DND-41 (cell line): Measurements from ENCODE around the gene ZFP28.

Experiments
- ATAC-seq: fragments of 200-7000 bp; cut with Tn5 transposase; 3 replicates; pipeline ENCODE4 v1.9.1; 2021; ENCODE audit warnings: low read depth; ENCODE audit not compliant: insufficient read depth
- DNase-seq: peaks from one replicate; pipeline ENCODE4 v3.0.0-alpha.2; 2020
- H2AFZ ChIP-seq: 2 replicates; pipeline ENCODE4 v1.6.0; 2012; ENCODE audit warnings: low read depth, low read length
- H3K27ac ChIP-seq: 2 replicates; pipeline ENCODE4 v1.5.1; 2012; ENCODE audit warnings: low read length, inconsistent platforms
- H3K27me3 ChIP-seq: fragments of 200-600 bp; sonication (generic); 2 replicates; pipeline ENCODE4 v1.6.0; 2012; ENCODE audit warnings: low read length, mild to moderate bottlenecking, inconsistent platforms; ENCODE audit not compliant: insufficient read depth, poor library complexity
- H3K36me3 ChIP-seq: 2 replicates; pipeline ENCODE4 v1.5.1; 2012; ENCODE audit warnings: low read length, inconsistent platforms; ENCODE audit not compliant: insufficient read depth
- H3K4me1 ChIP-seq: 2 replicates; pipeline ENCODE4 v1.5.1; 2012; ENCODE audit warnings: mild to moderate bottlenecking, low read length; ENCODE audit not compliant: insufficient read depth
- H3K4me2 ChIP-seq: 2 replicates; pipeline ENCODE4 v1.6.0; 2012; ENCODE audit warnings: mild to moderate bottlenecking, moderate library complexity, low read length, inconsistent platforms; ENCODE audit not compliant: insufficient read depth
- H3K4me3 ChIP-seq, 2 experiments: fragments of 200-600 bp in 1 of 2; shearing (Covaris generic) in 1 of 2; 2 replicates each; pipeline ENCODE4 v1.5.1; 2012 to 2016; ENCODE audit warnings: inconsistent platforms in 2 of 2, low read length in 2 of 2, mild to moderate bottlenecking in 2 of 2, low read depth in 1 of 2, moderate library complexity in 1 of 2
- H3K79me2 ChIP-seq: 2 replicates; pipeline ENCODE4 v1.6.0; 2012; ENCODE audit warnings: low read length, inconsistent platforms; ENCODE audit not compliant: insufficient read depth
- H3K9ac ChIP-seq: 2 replicates; pipeline ENCODE4 v1.6.0; 2012; ENCODE audit warnings: low read depth, mild to moderate bottlenecking, inconsistent platforms, low read length, moderate library complexity
- H3K9me3 ChIP-seq: 2 replicates; pipeline ENCODE4 v1.5.1; 2012; ENCODE audit warnings: low read length, moderate library complexity, mild to moderate bottlenecking, inconsistent platforms; ENCODE audit not compliant: insufficient read depth, severe bottlenecking
- H4K20me1 ChIP-seq: 2 replicates; pipeline ENCODE4 v1.6.0; 2012; ENCODE audit warnings: low read length; ENCODE audit not compliant: insufficient read depth
- CTCF ChIP-seq: IDR thresholded peaks from 2 replicates; pipeline ENCODE4 v1.5.1; 2012; ENCODE audit warnings: borderline replicate concordance, low read length, moderate library complexity, mild to moderate bottlenecking; ENCODE audit not compliant: poor library complexity, severe bottlenecking; ENCODE audit errors: extremely low read depth
- EZH2 ChIP-seq: IDR thresholded peaks from 3 replicates; pipeline ENCODE4 v1.6.1; 2012; ENCODE audit warnings: borderline replicate concordance, low read depth, mild to moderate bottlenecking, moderate library complexity, low read length, inconsistent platforms; ENCODE audit not compliant: severe bottlenecking

Gene ZFP28

GRCh38 chr19:56547535-56547934 is 8.8 kb downstream of the ZFP28 start:
- peaks cover 62% of the 10 kb centered on the region for H3K9me3 ChIP-seq
- H3K27ac ChIP-seq, result no peak overlapping the region
- H4K20me1 ChIP-seq, result no peaks in the 10 kb centered on the region
- no peak for TF ChIP-seq EZH2
- peak; percentile 15 for TF ChIP-seq CTCF
- no peak overlapping the region for H3K4me3 ChIP-seq
- no peak overlapping the region for H2AFZ ChIP-seq
- peaks cover 93% of the 10 kb centered on the region for H3K36me3 ChIP-seq
- no peak overlapping the region for H3K4me2 ChIP-seq
- no peak for DNase-seq
- no peak for ATAC-seq
- no peaks in the 10 kb centered on the region for H3K27me3 ChIP-seq
- H3K9ac ChIP-seq, result no peak overlapping the region
- H3K4me1 ChIP-seq, result no peaks in the 10 kb centered on the region
- H3K79me2 ChIP-seq, result peaks cover 10% of the 10 kb centered on the region

GRCh38 chr19:56554272-56554869 is 15.6 kb downstream of the ZFP28 start:
- Histone ChIP-seq H3K4me1 (no peaks in the 10 kb centered on the region), H4K20me1 (no peaks in the 10 kb centered on the region), H3K4me2 (no peak overlapping the region), H3K79me2 (no peaks in the 10 kb centered on the region), H2AFZ (no peak overlapping the region), H3K27me3 (no peaks in the 10 kb centered on the region), H3K9ac (no peak overlapping the region), H3K27ac (no peak overlapping the region), H3K4me3 (no peak overlapping the region), H3K36me3 (peaks cover 56% of the 10 kb centered on the region), H3K9me3 (peaks cover 62% of the 10 kb centered on the region)
- DNase-seq, result no peak
- no peak for TF ChIP-seq CTCF
- ATAC-seq, result no peak

DNA sequence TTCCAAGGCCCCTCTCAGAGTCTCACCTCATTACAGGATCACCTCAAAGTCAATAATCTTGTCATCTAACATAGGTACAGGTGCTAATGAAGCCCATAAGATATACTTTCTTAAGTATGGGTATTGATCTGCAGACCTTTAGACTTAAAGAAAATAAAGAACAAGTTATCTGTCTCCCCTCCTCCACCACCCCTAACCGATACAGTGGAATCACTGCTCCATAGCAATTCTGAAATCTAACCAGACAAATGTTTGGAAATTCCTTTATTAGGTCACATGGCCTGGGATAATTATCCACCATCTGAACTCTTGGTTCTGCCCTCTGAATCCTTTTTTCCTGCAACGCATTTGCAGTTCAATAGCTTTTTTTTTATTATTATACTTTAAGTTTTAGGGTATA is 24.0 kb downstream of the ZFP28 start:
- Histone ChIP-seq H3K4me3 (no peak overlapping the region), H3K27ac (no peak overlapping the region), H2AFZ (no peak overlapping the region), H4K20me1 (no peaks in the 10 kb centered on the region), H3K9me3 (peaks cover 51% of the 10 kb centered on the region), H3K9ac (no peak overlapping the region), H3K36me3 (peaks cover 2% of the 10 kb centered on the region; the same call in 1 of the 2 replicates), H3K79me2 (no peaks in the 10 kb centered on the region), H3K4me2 (no peak overlapping the region), H3K4me1 (peaks cover 9% of the 10 kb centered on the region), H3K27me3 (no peaks in the 10 kb centered on the region)
- no peak for ATAC-seq
- no peak for TF ChIP-seq EZH2
- no peak for DNase-seq

DNA sequence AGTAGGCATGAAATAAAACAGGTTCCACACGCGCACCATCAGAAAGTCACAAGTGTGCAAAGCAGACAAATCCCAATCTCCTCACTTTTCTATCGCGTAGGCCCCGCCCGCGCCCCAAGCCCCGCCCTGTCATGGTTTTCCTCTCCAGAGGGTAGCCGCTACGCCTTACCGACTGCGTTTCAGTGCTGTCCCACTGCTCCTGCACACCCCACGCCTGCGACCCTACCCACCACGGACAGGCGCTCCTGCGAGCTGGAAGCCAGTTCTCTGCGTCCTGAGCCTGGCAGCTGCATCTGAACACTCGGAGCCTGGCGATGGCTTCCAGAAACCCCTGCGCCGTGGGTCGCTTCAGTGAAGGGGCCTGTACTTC is 28.1 kb downstream of the ZFP28 start:
- Histone ChIP-seq H3K4me2 (peak overlapping the region; percentile 62), H3K4me1 (peaks cover 16% of the 10 kb centered on the region), H4K20me1 (no peaks in the 10 kb centered on the region), H3K27ac (peak overlapping the region; percentile 83), H3K79me2 (no peaks in the 10 kb centered on the region), H3K4me3 (peak overlapping the region; percentile 64 to 95), H3K27me3 (no peaks in the 10 kb centered on the region), H3K9ac (peak overlapping the region; percentile 74), H3K36me3 (peaks cover 34% of the 10 kb centered on the region), H2AFZ (peak overlapping the region; percentile 96), H3K9me3 (peaks cover 65% of the 10 kb centered on the region)
- DNase-seq (peak; percentile 57), ATAC-seq (peak; percentile 67)
- TF ChIP-seq EZH2 (no peak), CTCF (no peak)
